Jurkat, Clone E6-1 (cell line): ENCODE data around the gene CD27.
A peak's percentile ranks its signal among the peaks of the same experiment; 100 is the strongest.
"Not testable (repeated sequence)": the region's sequence is repeated elsewhere in the genome, so short reads cannot be mapped to it uniquely, and the experiment has no call there.

Experiments used
- DNase-seq: peaks from one replicate; pipeline ENCODE4 v3.0.0-alpha.2; 2011; ENCODE audit warnings: low read depth, low spot score
- H3K4me3 ChIP-seq: 2 replicates; pipeline ENCODE4 v1.5.1; 2011; ENCODE audit warnings: mild to moderate bottlenecking, low read length, control low read depth, moderate library complexity

The CD27 gene

DNA sequence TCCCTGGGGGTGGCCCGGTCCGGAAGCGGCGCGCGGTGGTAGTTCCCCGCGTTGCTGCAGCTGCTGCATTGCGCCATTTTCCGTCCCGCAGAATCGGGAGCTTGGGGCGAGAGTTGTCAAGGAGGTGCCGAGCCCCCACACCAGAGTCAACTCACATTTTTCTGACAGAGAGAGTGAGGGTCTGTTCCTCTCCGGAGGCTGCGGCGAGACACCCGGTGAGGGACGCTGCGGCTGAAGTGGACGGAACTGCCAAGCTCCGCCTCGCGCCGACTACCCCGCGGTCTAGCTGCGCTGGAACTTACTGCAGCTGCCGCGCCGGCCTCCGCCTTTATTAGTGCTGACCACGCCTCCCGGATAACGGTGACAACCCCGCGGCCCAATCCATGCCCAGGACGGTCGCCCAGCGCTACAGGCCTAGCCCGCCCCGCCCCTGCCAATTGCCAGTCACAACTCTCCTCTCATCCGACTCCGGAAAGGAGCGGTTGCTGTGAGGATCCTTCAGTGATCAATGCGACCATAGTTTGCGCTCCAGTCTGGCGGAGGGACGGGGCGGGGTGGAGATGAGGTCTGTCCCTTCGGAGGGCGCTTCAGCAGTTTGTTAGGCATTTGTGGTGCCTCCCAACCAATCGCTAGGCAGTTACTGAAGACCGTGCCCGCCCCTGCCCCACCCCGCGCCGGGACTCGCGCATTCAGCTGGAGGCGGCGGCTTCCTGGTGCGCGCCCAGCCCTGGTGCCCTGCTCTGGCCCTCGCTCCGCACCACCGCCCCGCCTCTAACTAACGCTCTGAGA lies 25.8 kb downstream of the CD27 start, which contains the start of gene VAMP1:
VAMP1 (minus strand) TSS at position 303 of the 789 bp plus-strand sequence; CDS start at position 157, 146 bp downstream.
- peak within 1 kb of the TSS; percentile 73 for H3K4me3 ChIP-seq
- DNase-seq: peak; percentile 92

DNA sequence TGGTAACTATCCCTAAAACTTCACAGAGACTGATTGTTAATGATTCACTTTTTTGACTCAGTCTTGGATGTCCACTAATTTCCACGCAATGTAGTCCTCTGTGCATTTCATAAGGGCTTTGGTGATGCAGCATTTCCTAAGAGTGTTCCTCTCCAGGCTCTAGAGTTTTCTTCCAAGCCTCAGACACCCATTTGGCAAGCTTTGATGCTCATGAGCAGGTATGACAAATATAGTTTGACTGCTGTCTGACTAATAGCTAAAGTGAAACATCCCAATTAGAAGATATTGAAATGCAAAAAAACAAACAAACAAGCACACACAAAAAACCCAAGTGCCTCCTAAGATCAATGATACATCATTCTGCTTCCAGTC lies 27.2 kb downstream of the CD27 start:
- no peak for DNase-seq
- no peak overlapping the region for H3K4me3 ChIP-seq

DNA sequence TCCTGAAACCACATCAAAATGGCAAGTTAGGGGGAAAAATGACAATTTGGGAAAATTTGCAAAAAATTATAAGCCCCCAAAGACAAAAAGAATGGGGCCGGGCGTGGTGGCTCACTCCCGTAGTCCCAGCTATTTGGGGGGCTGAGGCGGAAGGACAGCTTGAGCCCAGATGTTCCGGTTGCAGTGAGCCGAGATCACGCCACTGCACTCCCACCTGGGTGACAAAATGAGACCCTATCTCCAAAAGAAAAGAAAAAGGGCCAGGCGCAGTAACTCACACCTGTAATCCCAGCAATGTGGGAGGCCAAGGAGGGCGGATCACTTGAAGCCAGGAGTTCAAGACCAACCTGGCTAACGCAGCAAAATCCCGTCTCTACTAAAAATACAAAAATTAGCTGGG lies 27.7 kb downstream of the CD27 start:
- no peak for DNase-seq
- H3K4me3 ChIP-seq: no peak overlapping the region

DNA sequence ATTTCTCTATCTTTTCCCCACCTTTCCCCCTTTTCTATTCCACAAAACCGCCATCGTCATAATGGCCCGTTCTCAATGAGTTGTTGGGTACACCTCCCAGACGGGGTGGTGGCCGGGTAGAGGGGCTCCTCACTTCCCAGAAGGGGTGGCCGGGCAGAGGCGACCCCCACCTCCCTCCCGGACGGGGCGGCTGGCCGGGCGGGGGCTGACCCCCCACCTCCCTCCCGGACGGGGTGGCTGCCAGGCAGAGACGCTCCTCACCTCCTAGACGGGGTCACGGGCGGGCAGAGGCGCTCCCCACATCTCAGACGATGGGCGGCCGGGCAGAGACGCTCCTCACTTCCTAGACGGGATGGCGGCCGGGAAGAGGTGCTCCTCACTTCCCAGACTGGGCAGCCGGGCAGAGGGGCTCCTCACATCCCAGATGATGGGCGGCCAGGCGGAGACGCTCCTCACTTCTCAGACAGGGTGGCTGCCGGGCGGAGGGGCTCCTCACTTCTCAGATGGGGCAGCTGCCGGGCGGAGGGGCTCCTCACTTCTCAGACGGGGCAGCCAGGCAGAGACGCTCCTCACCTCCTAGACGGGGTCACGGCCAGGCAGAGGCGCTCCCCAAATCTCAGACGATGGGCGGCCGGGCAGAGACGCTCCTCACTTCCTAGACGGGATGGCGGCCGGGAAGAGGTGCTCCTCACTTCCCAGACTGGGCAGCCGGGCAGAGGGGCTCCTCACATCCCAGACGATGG lies 30.6 kb downstream of the CD27 start:
- DNase-seq, H3K4me3 ChIP-seq: not testable (repeated sequence)

DNA sequence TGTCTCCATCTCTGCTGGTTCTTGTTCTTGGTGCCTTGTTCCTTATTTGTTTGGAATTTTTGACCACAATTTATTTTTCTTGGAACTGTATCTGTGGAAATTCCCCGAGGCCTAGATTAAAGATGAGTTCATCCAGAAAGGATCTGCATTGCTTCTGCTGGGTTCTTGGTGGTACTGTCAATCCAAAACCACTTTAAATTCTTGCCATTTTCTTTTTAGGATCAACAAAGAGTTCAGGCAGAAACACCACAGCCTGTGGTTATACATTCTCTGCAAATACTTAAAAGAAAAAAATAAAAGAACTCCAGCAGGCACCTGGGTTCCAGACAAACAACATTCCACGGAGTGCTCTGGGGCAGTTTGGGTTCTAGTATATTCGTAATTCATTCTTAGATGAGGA lies 31.7 kb downstream of the CD27 start:
- no peak for DNase-seq
- no peak overlapping the region for H3K4me3 ChIP-seq

DNA sequence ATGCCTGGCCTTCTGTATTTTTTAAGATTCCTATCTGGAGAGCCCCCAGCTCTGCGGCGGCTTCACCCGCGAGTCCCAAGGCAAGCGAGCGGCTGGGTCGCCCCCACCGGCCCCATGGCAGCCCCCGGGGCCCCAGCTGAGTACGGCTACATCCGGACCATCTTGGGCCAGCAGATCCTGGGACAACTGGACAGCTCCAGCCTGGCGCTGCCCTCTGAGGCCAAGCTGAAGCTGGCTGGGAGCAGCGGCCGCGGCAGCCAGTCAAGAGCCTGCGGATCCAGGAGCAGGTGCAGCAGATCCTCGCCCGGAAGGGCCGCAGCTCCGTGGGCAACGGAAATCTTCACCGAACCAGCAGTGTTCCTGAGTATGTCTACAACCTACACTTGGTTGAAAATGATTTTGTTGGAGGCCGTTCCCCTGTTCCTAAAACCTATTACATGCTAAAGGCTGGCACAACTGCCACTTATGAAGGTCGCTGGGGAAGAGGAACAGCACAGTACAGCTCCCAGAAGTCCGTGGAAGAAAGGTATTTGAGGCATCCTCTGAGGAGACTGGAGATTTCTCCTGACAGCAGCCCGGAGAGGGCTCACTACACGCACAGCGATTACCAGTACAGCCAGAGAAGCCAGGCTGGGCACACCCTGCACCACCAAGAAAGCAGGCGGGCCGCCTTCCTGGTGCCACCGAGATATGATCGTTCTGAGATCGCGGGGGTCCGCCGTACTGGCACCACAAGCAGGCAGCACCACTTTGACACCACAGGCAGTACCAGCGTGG lies 33.0 kb downstream of the CD27 start:
- not testable (repeated sequence) for H3K4me3 ChIP-seq, DNase-seq

DNA sequence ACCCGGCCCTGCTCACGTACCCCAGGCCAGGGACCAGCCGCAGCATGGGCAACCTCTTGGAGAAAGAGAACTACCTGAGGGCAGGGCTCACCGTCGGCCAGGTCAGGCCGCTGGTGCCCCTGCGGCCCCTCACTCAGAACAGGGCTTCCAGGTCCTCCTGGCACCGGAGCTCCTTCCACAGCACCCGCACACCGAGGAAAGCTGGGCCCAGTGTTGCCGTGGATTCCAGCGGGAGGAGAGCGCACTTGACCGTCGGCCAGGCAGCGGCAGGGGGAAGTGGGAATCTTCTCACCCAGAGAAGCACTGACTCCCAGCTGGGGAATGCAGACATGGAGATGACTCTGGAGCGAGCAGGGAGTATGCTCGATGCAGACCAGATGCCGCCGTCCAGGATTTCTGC lies 33.7 kb downstream of the CD27 start:
- DNase-seq: no peak
- H3K4me3 ChIP-seq: no peak overlapping the region

DNA sequence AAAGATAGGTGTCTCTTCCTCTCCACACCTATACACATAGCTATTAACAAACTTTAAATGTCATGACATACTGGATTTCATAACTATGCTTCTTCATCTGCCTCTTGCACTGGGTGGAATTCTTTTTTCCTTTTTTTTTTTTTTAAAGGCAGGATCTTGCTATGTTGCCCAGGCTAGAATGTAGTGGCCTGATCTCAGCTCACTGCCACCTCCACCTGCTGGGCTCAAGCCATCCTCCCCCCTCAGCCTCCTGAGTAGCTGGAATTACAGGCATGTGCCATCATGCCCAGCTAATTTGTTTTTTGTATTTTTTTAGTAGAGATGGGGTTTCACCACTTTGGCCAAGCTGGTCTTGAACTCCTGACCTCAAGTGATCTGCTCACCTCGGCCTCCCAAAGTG lies 43.5 kb downstream of the CD27 start:
- DNase-seq: no peak
- H3K4me3 ChIP-seq: no peak overlapping the region

DNA sequence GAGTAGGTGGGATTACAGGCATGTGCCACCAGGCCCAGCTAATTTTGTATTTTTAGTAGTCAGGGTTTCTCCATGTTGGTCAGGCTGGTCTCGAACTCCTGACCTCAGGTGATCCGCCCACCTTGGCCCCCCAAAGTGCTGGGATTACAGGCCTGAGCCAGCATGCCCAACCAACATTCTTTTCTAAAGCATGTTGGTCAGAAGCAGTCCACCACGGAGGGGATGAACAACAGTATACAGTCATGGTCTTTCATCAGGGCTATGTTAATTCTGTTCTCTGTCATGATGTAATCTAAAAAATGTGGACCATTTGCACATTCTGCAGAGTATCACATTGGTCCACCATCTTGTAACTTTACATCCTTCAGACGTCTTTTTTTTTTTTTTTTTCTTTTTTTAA lies 44.7 kb downstream of the CD27 start:
- H3K4me3 ChIP-seq: no peak overlapping the region

DNA sequence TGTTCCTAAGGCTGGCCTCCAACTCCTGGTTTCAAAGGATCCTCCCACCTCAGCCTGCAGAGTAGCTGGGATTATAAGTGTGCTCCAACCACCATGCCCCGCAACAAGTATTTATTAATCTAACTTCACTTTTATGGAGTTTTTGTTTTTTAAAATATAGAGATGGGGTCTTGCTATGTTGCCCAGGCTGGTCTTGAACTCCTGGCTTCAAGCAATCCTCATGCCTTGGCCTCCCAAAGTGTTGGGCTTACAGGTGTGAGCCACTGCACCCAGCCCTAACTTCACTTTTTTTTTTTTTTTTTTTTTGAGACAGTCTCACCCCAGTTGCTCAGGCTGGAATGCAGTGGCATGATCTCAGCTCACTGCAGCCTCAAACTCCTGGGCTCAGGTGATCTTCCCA lies 45.9 kb downstream of the CD27 start:
- not testable (repeated sequence) for DNase-seq, H3K4me3 ChIP-seq

More for the DNA sequence above, 44.7 kb downstream of the CD27 start:
- DNase-seq: no peak

DNA sequence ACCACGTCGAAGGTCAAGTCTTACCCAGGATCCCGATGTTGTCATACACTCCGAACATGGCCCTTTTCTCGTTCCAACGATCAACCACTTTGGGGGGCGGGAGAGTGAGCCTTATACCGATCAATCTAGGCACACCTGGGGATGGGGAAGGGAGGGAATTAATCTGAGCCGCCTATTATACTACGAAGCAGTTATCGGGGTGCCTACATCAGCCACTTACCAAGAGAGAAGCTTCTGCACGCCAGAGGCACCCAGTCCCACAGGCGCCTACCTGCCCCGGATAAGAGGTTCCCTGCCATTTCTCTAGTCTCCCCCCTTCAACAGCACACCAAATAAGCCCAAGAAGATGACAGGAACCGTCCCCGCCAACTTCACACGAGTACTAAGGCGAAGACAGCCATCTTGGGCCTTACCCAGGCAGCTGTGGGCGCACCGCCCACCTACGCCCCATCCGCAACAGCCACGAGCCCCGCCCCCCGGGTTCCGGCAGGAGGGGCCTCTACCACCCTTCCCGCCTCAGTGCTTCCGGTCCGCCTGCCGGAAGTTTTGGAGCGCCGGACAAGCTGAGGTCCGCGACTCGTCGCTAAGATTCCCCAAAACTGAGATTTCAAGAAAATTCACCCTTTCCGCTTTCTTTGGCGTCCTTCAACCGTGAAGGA lies 48.2 kb downstream of the CD27 start, which contains the start of gene MRPL51:
MRPL51 (minus strand) TSS at position 425 of the 659 bp plus-strand sequence; CDS start at position 299, 126 bp downstream.
- DNase-seq: peak; percentile 93
- peak within 1 kb of the TSS; percentile 91 for H3K4me3 ChIP-seq

DNA sequence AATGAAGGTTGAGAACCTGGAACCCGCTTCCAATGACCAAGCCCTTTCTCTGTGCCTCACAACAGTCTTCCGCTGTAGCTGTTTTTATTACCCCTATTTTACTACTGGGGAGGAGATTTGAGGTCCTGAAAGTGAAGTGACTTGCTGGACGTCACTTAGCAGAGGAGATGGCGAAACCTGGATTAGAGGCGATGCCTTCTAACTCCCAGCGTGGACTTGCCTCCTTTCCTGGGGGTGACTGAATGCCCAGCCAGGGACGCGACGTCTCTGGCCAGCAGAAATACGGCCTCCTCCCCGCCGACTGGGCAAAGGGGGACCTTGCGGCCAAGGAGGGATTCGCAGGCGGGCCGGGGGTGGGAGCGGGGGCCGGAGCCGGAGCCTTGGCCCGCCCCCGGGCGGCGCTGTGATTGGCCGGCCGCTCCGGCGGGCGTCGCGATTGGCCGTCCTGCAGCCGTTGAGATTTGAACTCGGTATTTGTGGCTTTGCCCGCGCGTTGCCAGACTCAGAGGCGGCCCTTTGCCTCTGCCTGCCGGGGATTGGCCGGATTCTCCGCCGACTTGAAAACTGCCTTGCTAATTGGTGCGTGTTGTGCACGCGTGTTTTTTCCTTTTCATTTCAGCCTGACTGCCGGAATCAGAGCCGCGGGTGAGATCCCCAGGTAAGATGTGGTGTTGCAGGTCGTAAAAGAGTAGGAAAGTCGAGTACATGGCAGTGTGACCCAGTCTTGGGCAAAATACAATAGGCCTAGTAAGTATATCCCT lies 48.9 kb downstream of the CD27 start, which contains the start of gene NCAPD2:
NCAPD2 (plus strand) TSS at position 606 of the 761 bp plus-strand sequence. CDS start 997 bp downstream, outside the sequence.
- peak within 1 kb of the TSS; percentile 91 for H3K4me3 ChIP-seq
- DNase-seq: peak; percentile 98

DNA sequence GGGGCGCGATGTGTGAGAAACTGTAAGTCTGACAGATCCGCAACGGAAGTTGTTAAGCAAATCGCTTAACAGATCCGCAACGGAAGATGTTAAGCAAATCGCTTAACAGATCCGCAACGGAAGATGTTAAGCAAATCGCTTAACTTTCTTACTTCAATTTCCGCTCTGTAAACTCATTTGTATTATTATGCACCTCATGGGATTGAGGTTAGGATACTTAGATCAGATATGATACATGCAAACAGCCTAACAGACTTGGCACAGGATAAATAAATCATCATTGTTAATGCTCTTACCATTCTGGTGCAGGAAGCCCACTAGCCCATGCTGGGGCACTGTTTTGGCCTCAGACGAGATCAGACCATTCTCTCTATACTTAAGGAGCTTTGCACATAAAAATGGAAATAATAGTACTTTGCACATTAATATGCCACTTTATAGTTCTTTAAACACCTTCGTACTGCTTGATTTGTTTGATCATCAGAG lies 49.5 kb downstream of the CD27 start:
- DNase-seq: no peak
- H3K4me3 ChIP-seq: peak overlapping the region; percentile 91

DNA sequence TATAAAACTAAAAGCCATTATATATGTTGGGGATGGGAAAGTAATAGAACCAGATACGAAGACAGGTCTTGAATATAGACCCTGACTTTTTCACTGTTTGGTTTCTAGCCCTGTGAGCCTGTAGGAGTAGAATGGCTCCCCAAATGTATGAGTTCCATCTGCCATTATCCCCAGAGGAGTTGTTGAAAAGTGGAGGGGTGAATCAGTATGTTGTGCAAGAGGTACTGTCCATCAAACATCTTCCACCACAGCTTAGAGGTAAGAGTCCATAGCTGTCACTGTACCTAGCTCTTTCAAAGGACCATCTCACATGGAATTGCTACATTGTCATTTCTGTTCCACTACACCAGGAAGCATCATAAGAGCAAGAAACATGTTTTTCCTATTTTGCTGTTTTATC lies 50.2 kb downstream of the CD27 start:
- no peak for DNase-seq
- peak overlapping the region; percentile 91 for H3K4me3 ChIP-seq

DNA sequence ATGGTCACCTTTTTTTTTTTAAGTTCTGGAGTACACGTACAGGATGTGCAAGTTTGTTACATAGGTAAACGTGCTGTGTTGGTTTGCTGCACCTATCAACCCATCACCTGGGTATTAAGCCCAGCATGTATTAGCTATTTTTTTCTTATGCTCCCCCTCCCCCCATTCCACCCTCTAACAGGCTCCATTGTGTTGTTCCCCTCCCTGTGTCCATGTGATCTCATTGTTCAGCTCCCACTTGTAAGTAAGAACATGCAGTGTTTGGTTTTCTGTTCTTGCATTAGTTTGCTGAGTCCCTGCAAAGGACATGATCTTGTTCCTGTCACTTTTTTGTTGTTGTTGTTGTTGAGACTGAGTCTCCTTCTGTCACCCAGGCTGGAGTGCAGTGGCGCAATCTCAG lies 52.5 kb downstream of the CD27 start:
- not testable (repeated sequence) for DNase-seq, H3K4me3 ChIP-seq

DNA sequence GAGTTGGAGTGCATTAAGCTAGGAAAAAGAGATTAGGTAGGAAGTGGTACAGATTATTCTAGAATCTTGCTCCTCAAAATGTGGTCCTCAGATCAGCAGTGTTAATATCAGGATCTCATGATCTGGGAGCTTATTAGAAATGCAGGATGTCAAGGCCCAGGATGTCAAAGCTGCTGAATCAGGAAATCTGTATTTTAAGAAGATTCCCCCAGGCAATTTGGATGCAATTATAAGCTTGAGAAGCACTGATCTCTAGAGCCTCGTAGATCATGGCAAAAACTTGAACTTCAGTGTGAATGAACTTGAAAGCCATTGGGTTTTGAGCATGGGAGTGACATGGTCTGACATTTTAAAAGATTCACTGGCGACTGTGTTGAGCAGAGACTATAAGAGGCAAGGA lies 55.7 kb downstream of the CD27 start:
- H3K4me3 ChIP-seq: no peak overlapping the region
- DNase-seq: no peak
